SH-SY5Y (cell line): ENCODE results near the gene FAM228B.

ENCODE experiments used
- GATA2 ChIP-seq: IDR thresholded peaks from 2 replicates; pipeline ENCODE4 v1.6.1; 2011; ENCODE audit warnings: mild to moderate bottlenecking, low read depth, low read length
- GATA3 ChIP-seq: IDR thresholded peaks from 2 replicates; pipeline ENCODE4 v1.6.1; 2011; ENCODE audit warnings: low read depth, mild to moderate bottlenecking, low read length, moderate library complexity

FAM228B gene

DNA sequence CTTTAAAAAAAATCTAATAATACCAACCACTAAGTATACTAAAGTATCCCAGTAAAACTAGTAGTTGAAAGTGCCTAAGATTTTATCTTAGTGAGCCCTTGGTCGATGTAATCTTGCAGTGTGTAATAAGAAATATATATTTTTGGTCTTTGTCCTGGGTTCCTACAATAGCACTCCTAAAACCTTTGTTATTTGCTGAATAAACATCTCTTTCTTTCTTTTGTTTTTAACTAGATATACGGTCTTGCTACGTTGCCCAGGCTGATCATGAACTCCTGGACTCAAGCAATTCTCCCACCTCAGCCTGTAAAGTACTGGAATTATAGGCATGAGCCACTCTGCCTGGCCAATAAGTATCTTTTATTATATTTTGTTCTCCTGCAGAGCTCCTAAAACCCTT lies 36.2 kb upstream of the FAM228B start:
- TF ChIP-seq GATA3: no peak
- TF ChIP-seq GATA2: no peak

DNA sequence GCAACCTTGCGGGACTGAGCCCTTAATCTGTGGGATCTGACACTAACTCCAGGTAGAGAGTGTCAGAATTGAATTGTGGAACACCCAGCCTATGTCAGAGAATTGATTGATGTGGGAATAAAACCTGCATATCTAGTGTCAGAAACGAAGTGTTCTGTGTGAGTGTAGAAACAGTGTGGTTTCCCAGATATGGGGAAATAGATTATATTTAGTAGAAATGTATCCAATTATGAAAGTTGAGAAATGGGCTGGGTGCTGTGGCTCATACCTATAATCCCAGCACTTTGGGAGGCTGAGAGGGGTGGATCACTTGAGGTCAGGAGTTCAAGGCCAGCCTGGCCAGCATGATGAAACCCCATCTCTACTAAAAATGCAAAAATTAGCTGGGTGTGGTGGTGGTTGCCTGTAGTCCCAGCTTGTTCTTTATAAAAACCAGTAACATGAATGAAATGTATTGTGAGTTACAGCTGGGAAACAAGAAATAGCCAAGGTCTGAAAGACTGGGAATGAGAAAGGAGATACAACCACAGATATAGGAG lies 34.4 kb upstream of the FAM228B start:
- no peak for TF ChIP-seq GATA2
- TF ChIP-seq GATA3: no peak

DNA sequence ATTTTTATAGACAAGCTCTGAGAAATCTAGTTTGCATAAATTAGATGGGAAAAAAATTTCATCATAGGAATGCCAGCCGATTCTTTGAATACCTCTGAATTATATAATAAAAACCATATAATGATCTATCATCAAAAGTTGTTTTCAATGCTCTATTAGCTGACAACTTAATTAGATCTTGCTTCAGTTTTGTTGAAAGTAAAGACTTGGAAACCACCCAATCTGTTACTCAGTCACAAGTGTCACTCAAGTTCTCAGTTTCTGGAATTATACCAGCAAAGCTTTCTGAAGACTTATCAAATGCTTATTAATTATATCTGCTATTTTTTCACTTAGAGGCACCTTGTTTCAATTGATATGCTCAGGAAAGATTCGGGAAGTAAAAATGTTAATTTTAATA lies 21.3 kb upstream of the FAM228B start:
- TF ChIP-seq GATA3 (no peak), GATA2 (no peak)

DNA sequence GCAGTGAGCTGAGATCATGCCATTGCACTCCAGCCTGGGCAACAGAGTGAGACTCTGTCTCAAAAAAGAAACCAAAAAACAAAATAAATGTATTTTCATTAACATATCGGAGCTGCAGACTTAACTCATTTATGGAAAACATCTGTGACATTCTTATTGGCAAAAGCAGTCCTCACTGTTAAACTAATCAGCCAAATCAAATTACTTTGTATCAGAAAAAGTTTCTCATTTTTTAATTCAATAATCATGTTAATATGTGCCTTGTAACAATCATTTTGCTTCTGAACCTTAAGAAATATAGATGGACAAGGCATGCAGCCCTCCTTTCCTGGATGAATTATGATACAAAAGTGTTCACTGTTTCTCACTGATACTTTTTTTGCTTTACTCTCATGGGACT lies 20.6 kb upstream of the FAM228B start:
- TF ChIP-seq GATA2 (no peak), GATA3 (no peak)

DNA sequence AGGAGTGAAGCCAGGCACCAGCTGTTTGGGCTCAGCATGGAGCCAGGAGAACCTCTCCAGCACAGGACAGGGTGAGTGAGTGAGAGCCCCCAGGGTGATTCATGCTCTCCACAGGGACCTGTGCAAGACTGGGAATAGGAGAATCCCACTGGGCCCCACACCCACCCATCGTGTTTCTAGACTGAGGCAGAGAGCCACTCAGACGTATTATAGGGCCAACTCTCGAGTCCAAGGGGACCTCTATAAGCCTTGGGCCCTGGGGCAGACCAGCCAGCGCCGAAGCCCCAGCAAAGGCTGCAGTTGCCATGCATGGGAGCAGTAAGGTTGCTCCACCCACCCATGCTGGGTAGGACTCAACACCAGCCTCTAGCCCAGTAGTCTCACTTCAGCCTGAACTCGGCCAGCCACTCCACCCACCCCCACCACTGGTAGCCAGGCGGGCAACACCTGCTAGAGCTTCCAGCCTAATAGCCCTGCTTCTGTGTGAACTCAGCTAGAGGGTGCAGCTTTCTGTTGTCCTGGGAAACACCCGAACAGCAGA lies 19.1 kb upstream of the FAM228B start:
- TF ChIP-seq GATA3 (no peak), GATA2 (no peak)

DNA sequence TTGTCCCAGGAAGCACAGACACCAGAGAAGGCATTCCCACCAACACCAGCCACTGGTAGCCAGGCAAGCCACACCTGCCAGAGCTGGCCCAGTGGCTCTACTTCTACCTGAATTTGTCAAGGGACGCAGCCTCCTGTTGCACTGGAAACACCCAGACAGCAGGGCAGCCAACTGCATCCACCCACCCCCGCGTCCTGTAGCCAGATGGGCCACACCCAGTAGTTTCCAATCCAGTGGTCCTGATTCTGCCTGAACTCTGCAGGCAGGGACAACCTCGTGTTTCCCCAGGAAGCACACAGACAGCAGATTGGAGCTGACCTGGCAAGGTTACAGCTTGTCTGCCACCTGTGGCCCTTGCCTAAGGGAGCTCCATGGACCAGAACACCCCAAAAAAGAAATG lies 18.4 kb upstream of the FAM228B start:
- no peak for TF ChIP-seq GATA3
- no peak for TF ChIP-seq GATA2

DNA sequence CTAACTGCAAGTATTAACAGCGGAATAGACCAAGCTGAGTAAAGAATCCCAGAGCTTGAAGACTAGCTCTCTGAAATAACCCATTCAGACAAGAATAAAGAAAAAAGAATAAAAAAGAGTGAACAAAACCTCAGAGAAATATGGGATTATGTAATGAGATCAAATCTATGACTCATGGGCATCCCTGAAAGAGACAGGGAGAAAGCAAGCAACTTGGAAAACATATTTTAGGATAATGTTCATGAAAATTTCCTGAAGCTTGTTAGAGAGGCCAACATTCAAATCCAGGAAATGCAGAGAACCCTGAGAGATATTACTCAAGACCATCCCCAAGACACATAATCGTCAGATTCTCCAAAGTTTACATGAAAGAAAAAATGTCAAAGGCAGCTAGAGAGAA lies 17.5 kb upstream of the FAM228B start:
- TF ChIP-seq GATA2 (no peak), GATA3 (no peak)

DNA sequence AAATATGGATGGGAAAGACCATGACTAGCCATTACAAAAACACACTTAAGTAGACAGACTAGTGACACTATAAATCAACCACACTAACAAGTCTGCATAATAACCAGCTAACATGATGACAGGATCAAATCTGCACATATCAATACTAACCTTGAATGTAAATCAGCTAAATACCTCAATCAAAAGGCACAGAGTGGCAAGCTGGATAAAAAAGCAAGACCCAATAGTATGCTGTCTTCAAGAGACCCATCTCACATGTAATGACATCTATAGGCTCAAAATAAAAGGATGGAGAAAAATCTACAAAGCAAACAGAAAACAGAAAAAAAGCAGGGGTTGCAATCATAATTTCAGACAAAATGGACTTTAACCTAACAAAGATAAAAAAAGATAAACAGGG lies 16.5 kb upstream of the FAM228B start:
- TF ChIP-seq GATA3 (no peak), GATA2 (no peak)

DNA sequence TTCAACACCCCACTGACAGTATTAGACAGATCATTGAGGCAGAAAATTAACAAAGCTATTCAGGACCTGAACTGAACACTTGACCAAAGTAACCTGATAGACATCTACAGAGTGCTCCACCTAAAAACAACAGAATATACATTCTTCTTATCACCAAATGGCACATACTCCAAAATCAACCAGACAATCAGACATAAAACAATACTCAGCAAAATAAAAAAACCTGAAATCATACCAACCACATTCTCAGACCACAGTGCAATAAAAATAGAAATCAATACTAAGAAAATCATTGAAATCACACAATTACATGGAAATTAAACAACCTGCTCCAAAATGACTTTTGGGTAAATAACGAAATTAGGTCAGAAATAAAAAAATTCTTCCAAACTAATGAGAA lies 15.9 kb upstream of the FAM228B start:
- TF ChIP-seq GATA2 (no peak), GATA3 (no peak)

DNA sequence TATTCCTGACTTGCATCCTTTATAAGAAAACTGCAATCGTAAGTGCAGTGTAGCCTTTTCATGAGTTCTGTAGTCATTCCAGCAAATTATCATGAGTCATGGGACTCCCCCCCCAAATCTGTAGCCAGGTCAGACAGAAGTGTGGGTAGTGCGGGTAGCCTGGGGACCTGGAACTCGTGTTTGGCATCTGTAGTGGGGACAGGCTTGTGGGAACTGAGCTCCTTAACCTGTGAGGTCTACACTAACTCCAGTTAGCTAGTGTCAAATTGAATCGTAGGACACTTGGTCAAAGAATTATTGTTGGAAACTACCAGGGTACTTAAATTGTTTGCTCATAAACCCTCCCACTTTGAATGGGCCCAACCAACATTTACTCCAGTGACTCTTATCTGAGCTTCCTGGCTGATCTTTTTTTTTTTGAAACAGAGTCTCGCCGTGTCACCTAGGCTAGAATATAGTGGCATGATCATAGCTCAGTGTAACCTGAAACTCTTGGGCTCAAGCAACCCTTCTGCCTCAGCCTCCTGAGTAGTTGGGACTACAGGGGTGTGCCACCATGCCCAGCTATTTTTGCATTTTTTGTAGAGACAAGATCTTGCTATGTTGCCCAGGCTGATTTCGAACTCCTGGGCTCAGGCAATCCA lies 12.5 kb upstream of the FAM228B start:
- no peak for TF ChIP-seq GATA2
- TF ChIP-seq GATA3: no peak

DNA sequence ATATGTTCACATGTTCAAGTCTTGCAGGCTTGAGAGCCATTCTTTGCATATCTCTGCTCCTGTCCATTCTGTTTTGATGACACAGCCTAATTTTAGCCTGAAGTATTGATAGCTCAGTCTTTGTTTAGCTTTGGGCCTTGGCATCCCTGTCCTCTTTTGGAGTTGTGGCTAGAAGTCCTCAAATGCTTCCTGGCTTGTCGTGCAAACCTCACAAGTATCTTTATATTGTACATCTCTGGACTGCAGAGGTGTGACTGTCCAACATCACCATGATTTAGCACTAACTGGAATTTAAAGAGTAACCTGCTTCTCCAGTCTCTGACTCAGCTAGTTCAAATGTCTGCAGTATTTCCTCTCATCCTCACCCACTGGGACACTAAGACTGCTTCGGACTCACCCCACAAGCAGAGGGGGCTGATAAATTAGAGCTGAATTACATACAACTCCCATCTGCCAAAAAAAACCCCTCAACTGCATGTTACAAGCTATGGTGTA lies 11.8 kb upstream of the FAM228B start:
- TF ChIP-seq GATA2: no peak
- TF ChIP-seq GATA3: no peak

DNA sequence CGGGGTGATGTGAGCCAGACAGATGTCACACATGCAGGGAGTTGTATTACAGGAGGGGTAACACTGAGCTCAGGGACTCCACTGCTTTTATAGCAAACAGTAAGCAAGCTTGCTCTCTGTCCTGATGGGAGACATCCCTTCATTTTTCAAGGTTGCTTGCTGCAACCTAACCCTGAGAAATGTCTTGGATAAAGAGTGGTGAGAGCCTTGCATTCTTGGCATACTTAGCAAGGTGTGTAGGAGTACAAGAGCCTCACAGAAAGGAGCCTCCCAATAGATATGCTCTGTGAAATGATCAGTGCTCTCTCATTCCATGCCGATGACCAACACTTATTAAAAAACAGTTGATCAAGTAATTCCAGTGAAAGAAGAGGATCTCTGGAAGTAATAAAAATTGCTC lies 8.2 kb upstream of the FAM228B start:
- TF ChIP-seq GATA2: no peak
- TF ChIP-seq GATA3: no peak

DNA sequence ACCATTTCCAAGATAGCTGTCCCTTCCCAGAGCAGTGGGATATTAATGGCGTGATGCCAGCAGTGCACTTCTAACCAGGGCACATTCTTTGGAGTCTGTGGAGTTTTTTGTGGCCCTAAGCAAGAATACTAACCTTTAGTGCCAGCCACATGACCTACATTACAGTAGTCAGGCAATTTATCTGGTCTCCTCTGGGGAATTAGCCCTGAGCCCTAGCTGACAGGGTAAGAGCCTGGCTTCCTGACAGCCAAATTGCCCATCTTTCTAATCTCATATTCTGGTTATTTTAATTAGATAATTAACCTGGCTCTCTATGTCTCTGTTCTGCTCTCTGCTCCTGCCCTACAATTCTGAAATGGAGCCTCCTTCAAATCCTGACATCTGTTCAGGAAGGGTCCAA lies 5.4 kb upstream of the FAM228B start:
- TF ChIP-seq GATA2: peak; percentile 90
- TF ChIP-seq GATA3: peak; percentile 63; the same call in 1 of the 2 replicates

DNA sequence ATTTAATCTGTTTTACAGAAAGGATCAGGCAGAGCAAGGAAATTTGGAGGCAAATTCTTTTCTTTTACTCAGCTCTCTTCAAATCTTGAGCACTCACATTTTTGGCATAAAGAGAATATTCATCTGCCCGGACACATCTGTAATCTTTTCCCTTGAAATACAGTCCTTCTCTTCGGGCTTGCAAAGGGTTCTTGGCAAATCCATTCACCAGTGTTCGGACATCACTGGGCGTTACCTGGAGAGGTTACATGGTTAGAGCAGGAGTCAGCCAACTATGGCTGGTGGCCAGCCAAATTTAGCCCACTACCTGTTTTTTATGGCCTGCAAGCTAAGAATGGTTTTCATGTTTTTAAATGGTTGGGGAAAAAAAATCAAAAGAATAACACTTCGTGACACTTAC lies 2.2 kb upstream of the FAM228B start:
- TF ChIP-seq GATA3 (no peak), GATA2 (no peak)

DNA sequence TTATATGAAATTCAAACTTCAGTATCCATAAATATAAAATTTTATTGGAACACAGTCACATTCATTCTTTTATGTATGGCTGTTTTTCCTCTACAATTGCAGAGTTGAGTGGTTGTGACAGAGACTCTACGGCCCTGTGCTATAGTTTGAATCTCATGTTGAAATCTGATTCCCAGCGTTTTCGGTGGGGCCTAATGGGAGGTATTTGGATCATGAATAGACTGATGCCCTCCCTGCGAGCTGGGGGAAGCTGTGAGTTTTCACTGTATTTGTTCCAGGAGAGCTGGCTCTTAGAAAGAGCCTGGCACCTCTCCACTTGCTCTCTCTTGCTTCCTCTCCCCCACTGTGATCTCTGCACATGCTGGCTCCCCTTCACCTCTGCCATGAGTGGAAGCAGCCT lies 1.8 kb upstream of the FAM228B start:
- TF ChIP-seq GATA2: no peak
- no peak for TF ChIP-seq GATA3

DNA sequence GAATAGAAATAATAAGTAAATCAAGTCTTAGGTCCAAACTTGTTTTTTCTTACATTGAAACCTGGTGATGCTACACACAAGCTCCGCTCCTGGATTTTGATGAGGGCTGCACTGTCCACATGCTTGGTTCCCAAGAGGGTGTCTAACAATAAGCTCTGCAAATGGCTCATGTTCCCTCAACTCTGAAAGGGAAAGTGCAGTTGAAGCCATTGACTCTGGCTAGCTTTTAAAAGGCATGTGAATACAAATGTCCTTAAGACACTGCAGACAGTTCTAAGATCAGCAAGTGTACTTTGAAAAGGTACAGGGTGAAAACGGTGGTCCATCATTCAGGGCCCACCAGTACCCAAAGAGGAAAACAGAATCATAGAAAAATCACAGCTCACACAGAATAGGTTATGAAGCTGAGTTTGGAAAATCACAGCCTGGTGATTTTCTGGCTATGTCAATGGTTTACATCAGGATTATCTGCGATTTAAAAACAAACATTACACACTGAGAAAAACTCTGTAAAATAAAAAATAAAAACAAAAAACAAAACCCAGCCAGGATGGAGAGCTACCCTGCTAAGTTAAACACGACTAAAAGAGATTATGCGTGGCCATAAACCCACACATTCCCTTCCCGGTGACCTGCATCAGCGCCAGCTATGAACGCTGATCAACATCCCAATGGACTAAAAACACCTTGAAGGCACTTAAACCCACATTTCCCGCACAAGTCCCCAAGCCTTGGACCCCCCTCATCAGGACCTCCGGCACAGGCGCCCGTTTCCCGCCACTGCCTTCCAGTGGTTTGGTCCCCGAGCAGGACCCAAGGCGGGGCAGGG lies 689 bp upstream of the FAM228B start:
- TF ChIP-seq GATA3 (no peak), GATA2 (no peak)
